ENCODE results near the gene ASTL.

GRCh38 chr2:96121414-96121813 lies 16.9 kb downstream of the ASTL start:
- TF ChIP-seq POLR2A (IDR thresholded peaks at IDR 0.05) = no peak
- TF ChIP-seq, protein P1, sequence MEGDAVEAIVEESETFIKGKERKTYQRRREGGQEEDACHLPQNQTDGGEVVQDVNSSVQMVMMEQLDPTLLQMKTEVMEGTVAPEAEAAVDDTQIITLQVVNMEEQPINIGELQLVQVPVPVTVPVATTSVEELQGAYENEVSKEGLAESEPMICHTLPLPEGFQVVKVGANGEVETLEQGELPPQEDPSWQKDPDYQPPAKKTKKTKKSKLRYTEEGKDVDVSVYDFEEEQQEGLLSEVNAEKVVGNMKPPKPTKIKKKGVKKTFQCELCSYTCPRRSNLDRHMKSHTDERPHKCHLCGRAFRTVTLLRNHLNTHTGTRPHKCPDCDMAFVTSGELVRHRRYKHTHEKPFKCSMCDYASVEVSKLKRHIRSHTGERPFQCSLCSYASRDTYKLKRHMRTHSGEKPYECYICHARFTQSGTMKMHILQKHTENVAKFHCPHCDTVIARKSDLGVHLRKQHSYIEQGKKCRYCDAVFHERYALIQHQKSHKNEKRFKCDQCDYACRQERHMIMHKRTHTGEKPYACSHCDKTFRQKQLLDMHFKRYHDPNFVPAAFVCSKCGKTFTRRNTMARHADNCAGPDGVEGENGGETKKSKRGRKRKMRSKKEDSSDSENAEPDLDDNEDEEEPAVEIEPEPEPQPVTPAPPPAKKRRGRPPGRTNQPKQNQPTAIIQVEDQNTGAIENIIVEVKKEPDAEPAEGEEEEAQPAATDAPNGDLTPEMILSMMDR (IDR thresholded peaks at IDR 0.05) = no peak

Data from body of pancreas (tissue), 4 donors.